Dermis microvascular lymphatic vessel endothelial cell (primary cell): ENCODE data around the gene NECTIN1. TPM values are rescaled to one million over a fixed set of nuclear protein-coding genes. Genes with fewer than 3 reads are reported as not detected.
A peak's percentile ranks its signal among the peaks of the same experiment; 100 is the strongest.
"Not testable (repeated sequence)": the region's sequence is repeated elsewhere in the genome, so short reads cannot be mapped to it uniquely, and the experiment has no call there.

Experiments used
- DNase-seq, 2 donors: peaks; one replicate each; pipeline versions ENCODE4 v3.0.0 to v3.0.0-alpha.2; 2010; ENCODE audit warnings: low read depth in 2 of 2
- total RNA-seq: library from RNA; depleted of rRNA; stranded (reverse); fragments of >200 nt; gene quantifications from 2 replicates; pipeline ENCODE4 v1.2.1, GENCODE V29; 2014

NECTIN1 gene
- total RNA-seq, 1 donor from 2014 or later = 5.4 TPM

GRCh38 chr11:119622454-119623143 is 106.4 kb downstream of the NECTIN1 start:
- DNase-seq = no peak

DNA sequence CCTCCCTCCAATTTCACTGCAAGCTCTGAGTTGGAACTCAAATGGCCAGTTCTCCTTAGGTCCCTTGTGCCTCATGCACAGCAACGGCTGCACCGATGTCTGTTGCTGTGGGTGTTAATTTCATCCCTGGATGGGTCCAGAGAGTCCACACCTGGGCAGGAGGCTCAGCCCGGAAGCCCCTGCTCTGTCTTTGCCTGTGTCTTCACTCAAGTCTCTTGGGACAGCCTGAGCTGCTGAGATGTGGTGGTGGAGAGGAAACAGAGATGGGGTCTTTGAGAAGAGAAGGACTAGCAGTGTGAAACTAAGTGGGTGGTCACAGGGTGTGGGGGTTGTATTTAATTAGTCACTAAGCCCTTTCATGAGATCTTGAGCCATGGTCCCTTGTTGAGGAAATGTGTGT is 109.3 kb downstream of the NECTIN1 start:
- no peak for DNase-seq

DNA sequence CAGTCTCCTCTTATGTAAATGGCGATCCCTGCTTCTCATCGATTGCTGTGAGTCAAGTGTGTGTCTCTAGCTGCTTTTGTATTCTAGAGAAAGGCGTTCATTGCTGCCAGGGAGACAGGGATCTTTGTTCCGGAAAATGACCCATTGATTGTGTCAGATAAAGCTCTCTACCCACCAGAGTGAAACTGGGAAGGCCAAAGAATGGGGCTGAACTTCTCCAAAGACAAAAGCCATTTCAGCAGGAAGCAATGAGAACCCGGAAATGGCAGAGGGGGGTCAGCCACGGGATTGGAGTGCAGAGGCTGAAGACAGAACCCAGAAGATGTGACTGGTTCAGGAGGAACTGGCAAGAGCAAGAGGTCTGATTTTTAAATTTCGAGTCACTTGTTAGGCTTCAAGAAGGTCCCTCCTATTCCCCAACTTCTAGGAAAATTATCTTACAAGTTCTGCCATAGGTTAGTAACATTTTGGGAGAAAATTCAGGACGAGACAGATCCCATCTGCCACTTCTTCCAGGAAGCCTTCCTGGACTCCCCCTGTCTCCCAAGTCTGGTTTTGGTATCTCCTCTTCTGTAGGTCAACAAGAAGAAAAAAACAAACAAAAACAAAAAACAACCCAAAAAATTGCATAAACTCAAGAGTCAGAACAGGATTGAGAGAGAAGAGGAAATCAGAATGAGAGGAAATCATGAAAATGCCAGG is 110.6 kb downstream of the NECTIN1 start:
- DNase-seq = peak in 1 of 2 donors; percentile 65

DNA sequence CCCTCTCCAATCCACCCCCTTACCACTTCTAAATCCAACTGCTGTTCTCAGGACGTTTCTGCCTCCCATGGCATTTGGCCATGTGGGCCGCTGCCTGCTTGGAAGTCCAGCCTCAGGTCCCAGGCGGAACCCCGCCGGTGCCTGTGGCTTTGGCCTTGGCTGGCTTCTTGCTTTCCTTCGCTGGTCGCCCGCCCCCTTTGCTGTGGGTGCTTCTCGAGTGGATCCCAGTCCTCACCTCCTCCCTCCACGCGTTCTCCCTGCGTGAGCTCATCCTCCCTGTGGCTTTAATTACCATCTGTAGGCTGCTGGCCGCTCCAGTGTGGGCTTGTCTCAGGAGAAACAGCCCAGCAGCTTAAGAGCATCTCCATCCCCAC is 111.7 kb downstream of the NECTIN1 start:
- no peak for DNase-seq

DNA sequence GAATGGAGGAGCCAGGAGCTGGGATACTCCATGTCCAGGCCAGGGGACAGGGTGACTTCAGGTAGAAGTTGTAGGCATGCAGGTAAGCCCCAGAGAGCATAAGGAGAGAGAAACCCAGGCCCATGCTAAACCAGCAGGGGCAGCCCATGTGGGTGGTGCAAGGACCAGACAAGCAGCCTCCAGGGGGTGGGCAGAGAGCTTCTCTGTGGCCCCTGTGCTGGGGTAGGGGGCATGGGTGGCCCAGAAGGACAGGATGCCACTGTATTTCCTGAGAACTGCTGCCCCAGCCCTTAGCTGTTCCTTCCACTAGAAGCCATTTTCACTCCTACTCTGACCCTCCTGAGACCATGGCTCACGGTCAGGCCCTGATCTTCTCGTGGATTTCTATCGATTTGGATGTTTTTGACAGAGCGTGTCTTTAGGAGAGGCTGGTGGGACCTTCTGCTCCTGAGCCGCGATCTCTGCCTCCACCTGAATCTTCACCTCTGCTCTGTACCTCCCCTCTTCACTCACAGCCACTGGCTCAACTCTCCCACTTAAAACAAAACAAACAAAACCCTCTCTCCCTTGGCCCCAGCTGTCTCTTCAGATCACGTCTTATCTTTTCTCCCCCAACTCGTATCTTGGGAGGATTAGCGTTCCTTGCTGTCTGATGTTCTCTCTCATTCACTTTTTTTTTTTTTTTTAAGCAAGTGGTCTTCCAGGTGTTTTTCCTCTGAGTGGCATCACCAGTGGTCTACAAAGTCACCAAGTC is 112.2 kb downstream of the NECTIN1 start:
- no peak for DNase-seq

GRCh38 chr11:119615882-119616196 is 113.2 kb downstream of the NECTIN1 start:
- no peak for DNase-seq

DNA sequence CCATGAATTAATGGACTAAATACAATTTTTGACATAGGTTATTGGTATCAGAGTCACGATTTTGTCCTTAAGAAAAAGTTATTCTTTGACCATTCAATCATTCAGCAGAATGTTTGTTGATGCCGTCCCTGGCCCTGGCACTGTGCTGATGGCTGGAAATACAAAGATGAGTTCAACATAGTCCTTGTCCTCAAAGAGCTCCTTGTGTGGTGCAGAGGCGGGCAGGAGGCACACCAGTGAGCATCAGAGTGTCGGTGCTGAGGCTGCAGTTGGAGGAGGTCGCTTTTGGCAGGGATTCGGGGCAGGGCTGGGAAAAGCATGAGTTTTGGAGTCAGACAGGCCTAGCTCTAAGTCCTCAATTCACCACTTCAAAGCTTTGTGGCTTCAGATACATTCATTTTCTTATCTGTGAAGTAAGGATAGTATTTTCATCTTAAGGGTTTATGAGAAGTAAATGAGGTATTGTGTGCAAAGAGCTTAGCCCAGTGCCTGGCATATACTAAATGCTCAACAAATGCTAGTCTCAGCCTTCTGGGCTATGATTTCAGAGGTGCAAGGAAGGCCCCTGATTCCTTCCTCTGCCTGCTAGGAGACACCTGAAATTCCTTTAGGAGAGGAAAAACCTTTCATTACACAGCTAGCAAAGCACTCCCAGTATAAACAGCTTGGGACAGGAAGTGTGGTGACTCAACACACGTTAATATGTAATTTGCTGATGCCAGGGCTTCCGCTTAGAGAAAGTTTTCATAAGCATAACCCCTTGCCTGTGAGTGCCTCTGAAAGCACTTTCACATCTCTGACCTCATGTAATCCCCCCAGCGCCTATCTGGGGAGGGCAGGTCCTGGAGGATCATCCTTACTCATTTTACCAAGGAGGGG is 113.8 kb downstream of the NECTIN1 start:
- peak; percentile 82 to 92 for DNase-seq

DNA sequence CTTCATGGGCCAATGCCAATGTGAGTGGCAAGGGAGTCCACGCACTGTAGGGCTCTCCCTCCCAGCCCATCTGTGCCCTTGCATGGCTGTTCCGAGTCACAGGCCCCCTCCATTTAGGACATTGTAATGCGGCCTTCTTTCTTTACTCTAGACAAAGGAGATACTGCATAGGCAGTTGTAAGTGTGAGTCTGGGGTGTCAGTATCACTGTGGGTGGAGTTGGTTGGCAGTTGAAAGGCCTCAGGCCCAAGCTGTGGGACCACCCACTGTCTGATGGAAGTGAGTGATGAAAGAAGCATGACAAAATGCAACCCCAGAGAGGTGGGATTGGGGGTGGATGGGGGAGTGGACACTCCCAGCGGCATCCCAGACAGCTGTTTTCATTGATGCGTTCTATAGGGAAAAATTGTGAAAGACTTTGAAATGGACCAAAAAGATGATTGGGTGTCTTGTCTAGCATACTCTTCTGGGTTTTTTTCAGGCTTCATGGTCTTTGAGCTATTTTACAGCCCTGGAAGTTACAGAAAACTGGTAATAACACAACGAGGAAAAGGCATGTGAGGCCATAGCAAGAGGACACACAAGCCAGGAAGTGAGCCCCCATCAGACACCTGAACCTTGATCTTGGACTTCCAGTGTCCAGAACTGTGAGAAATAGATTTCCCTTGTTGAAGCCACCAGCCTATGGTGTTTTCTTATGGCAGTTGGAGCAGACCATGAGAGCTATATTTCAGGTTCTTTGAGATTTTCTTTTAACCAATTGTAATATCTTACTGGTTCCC is 114.6 kb downstream of the NECTIN1 start:
- no peak for DNase-seq

DNA sequence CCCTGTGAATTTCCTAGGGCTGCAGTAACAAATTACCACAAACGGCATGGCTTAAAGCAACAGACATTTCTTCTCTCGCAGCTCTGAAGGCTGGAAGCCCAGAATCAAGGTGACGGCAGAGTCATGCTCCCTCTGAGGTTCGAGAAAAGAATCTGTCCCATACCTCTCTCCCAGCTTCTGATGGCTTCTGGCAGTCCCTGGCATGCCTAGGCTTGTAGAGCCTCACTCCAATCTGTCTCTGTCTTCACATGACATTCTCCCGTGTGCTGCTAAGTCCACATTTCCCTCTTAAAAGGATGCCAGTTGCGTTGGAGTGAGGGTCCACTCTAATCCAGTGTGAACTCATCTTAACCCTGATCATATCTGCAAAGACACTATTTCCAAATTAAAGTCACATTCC is 116.2 kb downstream of the NECTIN1 start:
- DNase-seq = no peak

DNA sequence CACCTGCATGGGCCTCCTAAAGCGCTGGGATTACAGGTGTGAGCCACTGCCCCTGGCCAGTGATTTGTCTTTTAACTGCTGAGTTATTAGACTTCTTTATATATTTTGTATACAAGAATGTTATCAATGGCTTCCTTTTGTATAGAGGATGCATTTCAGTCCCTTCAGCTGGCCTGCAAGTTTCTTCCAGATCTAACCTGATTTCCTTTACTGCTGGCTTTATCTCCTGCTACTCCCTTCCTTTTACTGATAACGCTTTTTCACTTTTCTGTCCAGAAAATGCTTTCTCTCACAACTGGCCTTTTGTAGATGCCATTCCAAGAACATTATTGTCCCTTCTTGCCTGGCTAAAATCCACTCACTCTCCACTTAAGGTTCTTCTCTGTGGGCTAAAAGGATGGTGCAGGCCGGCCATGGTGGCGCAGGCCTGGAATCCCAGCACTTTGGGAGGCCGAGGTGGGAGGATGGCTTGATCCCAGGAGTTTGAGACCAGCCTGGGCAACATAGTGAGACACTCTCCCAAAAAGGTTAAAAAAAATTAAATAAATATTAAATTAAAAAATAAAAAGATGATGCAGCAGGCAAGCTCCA is 118.1 kb downstream of the NECTIN1 start:
- DNase-seq = no peak

GRCh38 chr11:119608781-119609180 is 120.2 kb downstream of the NECTIN1 start:
- no peak for DNase-seq

- no peak for DNase-seq
Observed at GRCh38 chr11:119608201-119608600, 120.8 kb downstream of the NECTIN1 start.

- no peak for DNase-seq
Observed at GRCh38 chr11:119607726-119608125, 121.3 kb downstream of the NECTIN1 start.

DNA sequence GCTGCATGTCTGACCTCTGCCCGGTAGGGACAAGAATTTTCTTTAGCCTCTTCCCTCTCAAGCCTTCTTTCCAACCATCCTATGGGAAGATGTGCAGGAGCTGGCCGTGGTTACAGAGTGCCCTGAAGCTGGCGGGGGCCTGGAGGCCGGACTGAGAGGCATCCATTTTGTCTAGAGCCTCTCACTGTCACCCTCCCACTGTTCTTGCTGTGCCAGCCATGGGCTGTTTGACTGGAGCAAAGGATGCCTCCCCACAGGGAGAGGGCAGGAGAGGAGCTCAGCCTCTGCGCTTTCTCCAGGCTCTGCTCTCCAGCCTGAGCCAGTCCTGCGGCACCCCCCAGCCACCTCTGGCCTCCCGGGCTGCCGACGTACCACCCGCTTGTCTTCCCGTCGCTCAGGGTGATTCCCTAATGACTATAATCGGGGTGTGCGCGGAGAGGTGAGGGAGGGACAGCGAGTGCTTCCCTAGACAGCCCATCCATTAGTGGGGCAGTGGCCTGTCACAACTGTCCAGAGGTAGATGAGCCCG is 123.8 kb downstream of the NECTIN1 start:
- DNase-seq = no peak

DNA sequence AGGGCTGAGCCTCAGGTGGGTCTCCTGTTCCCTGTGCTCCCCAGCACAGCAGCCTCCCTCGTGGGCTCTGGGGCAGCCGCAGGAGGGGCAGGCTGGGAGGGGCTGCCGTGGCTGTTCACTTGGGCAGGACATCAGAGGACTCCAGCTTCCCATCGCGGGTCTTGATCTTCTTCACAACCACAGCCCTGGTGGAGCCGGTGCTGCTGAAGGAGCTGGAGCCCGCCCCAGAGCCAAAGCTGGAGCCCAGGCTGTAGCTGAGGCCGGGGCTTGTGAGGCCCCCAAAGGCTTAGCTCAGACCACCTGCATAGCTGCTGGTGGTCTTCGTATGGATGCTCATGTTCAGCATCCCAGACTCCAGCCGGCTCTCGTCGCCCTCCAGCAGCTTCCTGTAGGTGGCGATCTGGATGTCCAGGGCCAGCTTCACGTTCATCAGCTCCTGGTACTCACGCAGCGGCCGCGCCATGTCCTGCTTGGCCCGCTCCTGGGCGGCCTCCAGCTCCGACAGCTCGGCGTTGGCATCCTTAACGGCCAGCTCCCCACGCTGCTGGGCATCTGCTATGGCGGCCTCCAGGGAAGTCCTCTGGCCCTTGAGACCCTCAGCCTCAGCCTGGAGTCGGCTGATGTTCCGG is 126.1 kb downstream of the NECTIN1 start:
- DNase-seq = no peak

DNA sequence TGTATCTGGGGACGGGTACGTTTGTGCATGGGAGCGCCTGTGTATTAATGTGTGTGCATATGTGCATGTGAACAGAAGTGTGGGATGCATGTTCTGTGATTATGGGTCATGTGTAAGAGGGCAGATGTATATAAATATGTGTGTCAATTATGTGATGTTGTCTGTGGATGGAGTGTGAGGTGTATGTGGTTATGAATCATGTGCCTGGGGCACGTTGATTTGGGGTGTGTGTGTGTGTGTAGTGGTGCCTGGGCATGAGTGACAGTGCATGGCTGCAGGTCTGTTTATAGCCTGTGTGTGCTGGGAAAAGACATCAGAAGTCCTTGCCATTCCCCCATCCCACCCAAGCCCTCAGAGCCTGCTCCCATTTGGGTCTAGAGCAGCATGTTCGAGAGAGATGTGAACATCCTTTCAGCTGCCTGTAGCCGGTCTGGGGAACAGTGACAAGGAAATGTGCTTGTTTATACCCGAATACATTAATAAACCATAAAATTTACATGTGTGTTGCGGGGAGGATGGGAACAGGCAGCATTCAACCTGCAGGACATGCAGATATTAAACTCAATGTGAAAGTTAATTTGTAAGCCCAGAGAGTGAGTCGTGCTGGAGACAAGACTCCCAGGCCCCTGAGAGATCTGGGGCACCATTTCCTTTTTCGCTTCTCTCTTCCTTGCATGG is 129.0 kb downstream of the NECTIN1 start:
- DNase-seq = no peak

- DNase-seq = not testable (repeated sequence)
Observed at GRCh38 chr11:119595941-119596340, 133.1 kb downstream of the NECTIN1 start.

- peak in 1 of 2 donors; percentile 41 for DNase-seq
Observed at GRCh38 chr11:119594639-119595249, 134.3 kb downstream of the NECTIN1 start.

DNA sequence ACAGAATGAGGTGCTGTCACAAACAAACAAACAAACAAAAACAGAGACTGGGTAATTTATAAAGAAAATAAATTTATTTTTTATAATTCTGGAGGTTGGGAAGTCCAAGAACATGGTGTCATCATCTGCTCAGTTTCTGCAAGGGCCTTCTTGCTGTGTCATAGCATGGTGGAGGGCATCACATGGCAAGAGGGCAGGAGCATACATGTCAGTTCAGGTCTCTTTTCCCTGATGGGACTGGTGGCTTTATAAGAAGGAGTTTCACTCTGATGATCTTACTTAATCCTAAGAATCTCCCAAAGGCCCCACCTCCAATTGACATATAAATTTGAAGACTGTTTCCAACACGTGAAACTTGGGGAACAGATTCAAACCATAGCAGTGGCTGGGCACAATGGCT is 135.7 kb downstream of the NECTIN1 start:
- DNase-seq = no peak
